Loucy (cell line): ENCODE data around the gene ARSG.

Experiments used
- H2AFZ ChIP-seq: fragments of 200-600 bp; sonication (generic); 2 replicates; pipeline ENCODE4 v1.6.0; 2016; ENCODE audit warnings: antibody characterized with exemption, mild to moderate bottlenecking, low read length, moderate library complexity
- H3F3A ChIP-seq: fragments of 200-600 bp; 2 replicates; pipeline ENCODE4 v1.6.0; 2016; ENCODE audit warnings: antibody characterized with exemption, low read depth, mild to moderate bottlenecking
- H3K27me3 ChIP-seq: fragments of 200-600 bp; sonication (generic); 2 replicates; pipeline ENCODE4 v1.6.1; 2014; ENCODE audit warnings: low read length, mild to moderate bottlenecking; ENCODE audit not compliant: insufficient read depth, poor library complexity, severe bottlenecking
- H3K36me3 ChIP-seq: fragments of 200-600 bp; sonication (generic); 2 replicates; pipeline ENCODE4 v1.6.1; 2016; ENCODE audit warnings: low read length; ENCODE audit not compliant: insufficient read depth
- H3K4me1 ChIP-seq: fragments of 200-600 bp; sonication (generic); 2 replicates; pipeline ENCODE4 v1.5.1; 2014; ENCODE audit warnings: low read length, mild to moderate bottlenecking; ENCODE audit not compliant: insufficient read depth, poor library complexity, severe bottlenecking
- H3K4me2 ChIP-seq: fragments of 200-600 bp; sonication (generic); 2 replicates; pipeline ENCODE4 v1.6.0; 2014; ENCODE audit warnings: antibody characterized with exemption, low read length, low read depth, mild to moderate bottlenecking; ENCODE audit not compliant: poor library complexity, severe bottlenecking
- H3K4me3 ChIP-seq: fragments of 200-600 bp; sonication (generic); 2 replicates; pipeline ENCODE4 v1.5.1; 2014; ENCODE audit warnings: low read length, mild to moderate bottlenecking, mixed read lengths; ENCODE audit not compliant: poor library complexity, severe bottlenecking
- H3K79me2 ChIP-seq: fragments of 200-600 bp; sonication (generic); 2 replicates; pipeline ENCODE4 v1.6.1; 2014; ENCODE audit warnings: low read length; ENCODE audit not compliant: insufficient read depth
- H3K9ac ChIP-seq: fragments of 200-600 bp; sonication (generic); 2 replicates; pipeline ENCODE4 v1.6.0; 2014; ENCODE audit warnings: mild to moderate bottlenecking, low read depth, low read length, moderate library complexity; ENCODE audit not compliant: poor library complexity, severe bottlenecking
- H3K9me2 ChIP-seq: fragments of 200-600 bp; sonication (generic); replicated peaks from 2 replicates; pipeline ENCODE4 v1.6.1; 2016; ENCODE audit warnings: low read depth, low read length, mixed read lengths
- H3K9me3 ChIP-seq: fragments of 200-600 bp; sonication (generic); 2 replicates; pipeline ENCODE4 v1.6.1; 2014; ENCODE audit warnings: mild to moderate bottlenecking, antibody characterized with exemption, low read length, low read depth; ENCODE audit not compliant: insufficient read depth
- H4K20me1 ChIP-seq: fragments of 200-600 bp; sonication (generic); 2 replicates; pipeline ENCODE4 v1.6.0; 2014; ENCODE audit warnings: antibody characterized with exemption, low read length, mild to moderate bottlenecking; ENCODE audit not compliant: insufficient read depth, poor library complexity, severe bottlenecking
- EZH2phosphoT487 ChIP-seq: fragments of 200-600 bp; IDR thresholded peaks from 2 replicates; pipeline ENCODE4 v1.6.1; 2018; ENCODE audit warnings: antibody characterized with exemption, mild to moderate bottlenecking, moderate library complexity, borderline replicate concordance
- TF ChIP-seq, protein P1 (sequence below): fragments of 200-600 bp; sonication (generic); conservative IDR thresholded peaks from 2 replicates; pipeline ENCODE4 v1.5.1; 2014; ENCODE audit warnings: mild to moderate bottlenecking, antibody characterized with exemption, low read length

Gene ARSG

DNA sequence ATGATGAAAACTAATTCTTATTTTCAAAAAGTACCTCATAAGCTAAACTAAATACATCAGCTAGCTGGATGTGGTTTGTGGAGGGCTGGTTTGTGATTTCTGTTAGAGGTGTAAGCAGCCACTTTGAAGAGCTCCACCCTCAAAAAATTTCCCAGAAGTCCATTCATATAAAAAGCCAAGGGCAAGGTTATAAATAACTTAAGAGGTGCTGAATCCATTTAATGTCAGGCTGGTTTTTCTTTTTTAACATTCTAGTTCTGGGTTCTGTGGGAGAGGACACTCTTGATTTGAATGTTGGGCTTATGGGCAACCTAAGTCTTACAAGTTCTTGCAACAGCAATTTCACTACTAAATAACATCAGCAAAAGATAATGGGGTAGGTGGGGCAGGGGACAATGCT, 169.4 kb downstream of the ARSG start:
- Histone ChIP-seq H3K4me1 (peaks cover 45% of the 10 kb centered on the region), H3K9me3 (no peaks in the 10 kb centered on the region), H3K27me3 (no peaks in the 10 kb centered on the region), H3F3A (no peaks in the 10 kb centered on the region), H2AFZ (no peak overlapping the region), H3K9me2 (no peaks in the 10 kb centered on the region), H3K4me3 (peak overlapping the region; percentile 22), H3K4me2 (peak overlapping the region; percentile 46), H3K9ac (peak overlapping the region; percentile 50), H4K20me1 (no peaks in the 10 kb centered on the region), H3K79me2 (peaks cover 10% of the 10 kb centered on the region; the same call in 1 of the 2 replicates), H3K36me3 (no peaks in the 10 kb centered on the region)
- no peak for TF ChIP-seq EZH2phosphoT487
- TF ChIP-seq, protein P1, sequence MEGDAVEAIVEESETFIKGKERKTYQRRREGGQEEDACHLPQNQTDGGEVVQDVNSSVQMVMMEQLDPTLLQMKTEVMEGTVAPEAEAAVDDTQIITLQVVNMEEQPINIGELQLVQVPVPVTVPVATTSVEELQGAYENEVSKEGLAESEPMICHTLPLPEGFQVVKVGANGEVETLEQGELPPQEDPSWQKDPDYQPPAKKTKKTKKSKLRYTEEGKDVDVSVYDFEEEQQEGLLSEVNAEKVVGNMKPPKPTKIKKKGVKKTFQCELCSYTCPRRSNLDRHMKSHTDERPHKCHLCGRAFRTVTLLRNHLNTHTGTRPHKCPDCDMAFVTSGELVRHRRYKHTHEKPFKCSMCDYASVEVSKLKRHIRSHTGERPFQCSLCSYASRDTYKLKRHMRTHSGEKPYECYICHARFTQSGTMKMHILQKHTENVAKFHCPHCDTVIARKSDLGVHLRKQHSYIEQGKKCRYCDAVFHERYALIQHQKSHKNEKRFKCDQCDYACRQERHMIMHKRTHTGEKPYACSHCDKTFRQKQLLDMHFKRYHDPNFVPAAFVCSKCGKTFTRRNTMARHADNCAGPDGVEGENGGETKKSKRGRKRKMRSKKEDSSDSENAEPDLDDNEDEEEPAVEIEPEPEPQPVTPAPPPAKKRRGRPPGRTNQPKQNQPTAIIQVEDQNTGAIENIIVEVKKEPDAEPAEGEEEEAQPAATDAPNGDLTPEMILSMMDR: no peak

DNA sequence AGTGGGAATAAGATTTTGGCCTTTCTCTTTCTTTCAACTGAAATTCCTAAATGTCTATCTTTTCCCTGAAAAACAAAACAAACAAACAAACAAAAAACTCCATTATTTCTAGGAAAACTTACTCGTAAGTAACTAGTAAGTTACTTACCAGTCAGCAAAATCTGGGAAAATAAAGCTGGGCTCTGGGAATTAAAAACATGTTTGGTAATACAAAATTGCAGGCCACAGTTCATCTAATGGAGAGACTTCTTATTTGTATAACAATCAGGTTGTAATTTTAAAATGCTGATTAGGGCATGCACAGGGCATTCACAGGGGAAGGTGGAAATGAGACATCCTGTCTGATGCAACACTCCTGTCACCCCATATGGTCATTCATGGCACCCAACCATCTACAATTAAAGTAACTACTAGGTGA, 169.8 kb downstream of the ARSG start:
- TF ChIP-seq EZH2phosphoT487: no peak
- TF ChIP-seq, protein P1: no peak
- Histone ChIP-seq H3K79me2 (peaks cover 9% of the 10 kb centered on the region; the same call in 1 of the 2 replicates), H3K9me3 (no peaks in the 10 kb centered on the region), H3K4me2 (peak overlapping the region; percentile 46), H3K9me2 (no peaks in the 10 kb centered on the region), H3K27me3 (no peaks in the 10 kb centered on the region), H3F3A (no peaks in the 10 kb centered on the region), H3K36me3 (no peaks in the 10 kb centered on the region), H3K4me1 (peaks cover 41% of the 10 kb centered on the region), H3K9ac (peak overlapping the region; percentile 50), H2AFZ (0 out of 2 replicates have a peak overlapping the region, but pooled peaks have one; percentile 3), H4K20me1 (no peaks in the 10 kb centered on the region), H3K4me3 (peak overlapping the region; percentile 18)

DNA sequence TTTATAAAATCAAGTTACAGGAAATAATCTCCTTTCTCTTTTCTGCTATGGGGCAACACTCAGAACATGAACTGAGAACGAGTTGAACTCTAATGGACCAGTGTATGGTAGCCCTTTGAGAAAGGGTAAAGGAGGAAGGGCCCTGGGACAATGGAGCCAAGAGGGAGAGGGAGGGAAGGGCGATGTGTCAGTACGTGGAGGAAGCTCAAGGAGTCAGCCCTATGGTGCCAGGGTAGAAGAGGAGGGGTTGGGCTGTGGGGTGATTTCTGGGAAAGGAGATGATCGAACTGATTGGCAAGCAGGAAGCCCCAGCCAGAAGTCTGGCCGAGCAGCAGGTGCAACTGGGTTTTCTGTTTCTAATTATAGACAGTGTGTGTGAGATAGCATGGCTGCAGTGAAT, 170.3 kb downstream of the ARSG start:
- no peaks in the 10 kb centered on the region for H3F3A ChIP-seq
- H3K27me3 ChIP-seq: no peaks in the 10 kb centered on the region
- TF ChIP-seq, protein P1: no peak
- no peak for TF ChIP-seq EZH2phosphoT487
- H3K4me1 ChIP-seq: peaks cover 40% of the 10 kb centered on the region
- no peaks in the 10 kb centered on the region for H4K20me1 ChIP-seq
- peak overlapping the region; percentile 50 for H3K9ac ChIP-seq
- no peaks in the 10 kb centered on the region for H3K36me3 ChIP-seq
- peaks cover 5% of the 10 kb centered on the region; the same call in 1 of the 2 replicates for H3K79me2 ChIP-seq
- 0 out of 2 replicates have a peak overlapping the region, but pooled peaks have one; percentile 3 for H2AFZ ChIP-seq
- H3K4me3 ChIP-seq: no peak overlapping the region
- H3K9me2 ChIP-seq: no peaks in the 10 kb centered on the region
- H3K9me3 ChIP-seq: no peaks in the 10 kb centered on the region
- peak overlapping the region; percentile 46 for H3K4me2 ChIP-seq
